ENCODE measurements around the gene DROSHA.
A peak's percentile ranks its signal among the peaks of the same experiment; 100 is the strongest.
"Not testable (repeated sequence)": the region's sequence is repeated elsewhere in the genome, so short reads cannot be mapped to it uniquely, and the experiment has no call there.

Gene DROSHA

DNA sequence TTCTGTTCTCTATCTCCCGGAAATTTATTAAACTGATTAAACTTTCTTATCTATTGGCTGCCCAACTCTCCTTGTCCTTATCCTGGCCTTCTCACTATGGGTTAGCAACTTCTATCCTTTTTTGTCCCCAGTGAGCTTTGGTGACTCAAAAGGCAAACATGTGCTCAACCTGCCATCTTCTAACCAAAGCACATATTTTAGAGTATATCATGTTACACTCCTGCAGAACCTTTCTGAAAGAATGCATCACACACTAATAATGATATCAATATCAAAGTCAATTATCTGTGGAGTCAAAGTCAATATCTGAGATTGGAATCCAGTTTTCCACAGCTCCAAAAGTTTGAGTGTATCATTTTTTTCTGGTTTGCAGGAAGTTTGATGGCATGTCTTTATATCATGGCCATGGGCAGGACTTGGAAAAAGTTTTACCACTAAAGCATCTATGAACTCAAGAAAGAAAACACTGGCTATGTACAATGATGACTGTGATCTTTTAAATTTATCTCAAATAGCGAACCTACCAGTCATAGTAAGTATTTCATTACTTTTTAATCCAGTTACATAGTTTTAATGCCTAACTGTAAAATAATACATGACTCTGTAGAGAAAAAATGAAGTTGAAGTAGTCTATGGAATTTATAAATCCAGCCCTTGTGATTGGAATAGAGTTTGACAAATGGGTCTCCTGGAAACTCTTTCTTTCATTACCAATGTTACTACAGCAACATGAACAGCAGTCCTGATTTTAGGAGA is 166.8 kb downstream of the DROSHA start:
- DNase-seq (ENCODE audit: low read depth, low spot score), result peak; percentile 69
- TF ChIP-seq, protein P1, sequence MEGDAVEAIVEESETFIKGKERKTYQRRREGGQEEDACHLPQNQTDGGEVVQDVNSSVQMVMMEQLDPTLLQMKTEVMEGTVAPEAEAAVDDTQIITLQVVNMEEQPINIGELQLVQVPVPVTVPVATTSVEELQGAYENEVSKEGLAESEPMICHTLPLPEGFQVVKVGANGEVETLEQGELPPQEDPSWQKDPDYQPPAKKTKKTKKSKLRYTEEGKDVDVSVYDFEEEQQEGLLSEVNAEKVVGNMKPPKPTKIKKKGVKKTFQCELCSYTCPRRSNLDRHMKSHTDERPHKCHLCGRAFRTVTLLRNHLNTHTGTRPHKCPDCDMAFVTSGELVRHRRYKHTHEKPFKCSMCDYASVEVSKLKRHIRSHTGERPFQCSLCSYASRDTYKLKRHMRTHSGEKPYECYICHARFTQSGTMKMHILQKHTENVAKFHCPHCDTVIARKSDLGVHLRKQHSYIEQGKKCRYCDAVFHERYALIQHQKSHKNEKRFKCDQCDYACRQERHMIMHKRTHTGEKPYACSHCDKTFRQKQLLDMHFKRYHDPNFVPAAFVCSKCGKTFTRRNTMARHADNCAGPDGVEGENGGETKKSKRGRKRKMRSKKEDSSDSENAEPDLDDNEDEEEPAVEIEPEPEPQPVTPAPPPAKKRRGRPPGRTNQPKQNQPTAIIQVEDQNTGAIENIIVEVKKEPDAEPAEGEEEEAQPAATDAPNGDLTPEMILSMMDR (IDR thresholded peaks at IDR 0.05; ENCODE audit: low read depth, low read length), result no peak
- in situ Hi-C loops (cut with HindIII; ENCODE audit: low sequenced_read_pairs), result no loop called here
- no peak overlapping the region for H3K4me3 ChIP-seq (ENCODE audit: low read depth, low read length)

DNA sequence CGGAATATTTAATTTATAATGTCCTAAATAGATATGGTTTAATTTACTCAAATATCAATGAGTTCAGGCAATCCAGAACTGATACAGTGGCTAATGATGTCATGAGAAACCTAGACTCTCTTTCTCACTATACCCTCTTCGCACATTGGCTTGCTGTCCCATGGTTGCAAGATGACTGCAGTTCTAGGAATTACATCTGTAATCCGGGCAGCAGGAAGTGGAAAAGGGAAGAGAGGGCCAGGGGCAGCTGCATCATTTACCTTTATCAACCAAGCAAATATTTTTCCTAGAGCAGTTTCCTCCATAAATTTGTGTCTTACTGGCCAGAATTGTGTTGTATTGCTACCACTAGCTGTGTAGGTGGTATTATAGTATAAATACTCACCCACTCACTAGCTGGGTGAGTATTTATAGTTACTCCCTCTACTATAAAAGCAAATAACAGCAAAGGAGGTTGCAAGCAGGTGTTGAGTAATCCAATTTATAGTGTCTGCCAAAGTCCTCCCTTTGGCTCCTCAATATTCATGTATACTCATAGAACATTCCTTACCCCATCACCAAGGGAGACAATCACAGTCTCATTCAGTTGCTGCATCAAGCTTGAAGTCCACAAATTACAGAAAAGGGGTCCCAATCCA is 168.8 kb downstream of the DROSHA start:
- in situ Hi-C loops (cut with HindIII; ENCODE audit: low sequenced_read_pairs), result no loop called here
- TF ChIP-seq, protein P1 (IDR thresholded peaks at IDR 0.05; ENCODE audit: low read depth, low read length), result no peak
- no peak for DNase-seq (ENCODE audit: low read depth, low spot score)
- no peak overlapping the region for H3K4me3 ChIP-seq (ENCODE audit: low read depth, low read length)

- in situ Hi-C loops (cut with HindIII; ENCODE audit: low sequenced_read_pairs), result no loop called here
- no peak overlapping the region for H3K4me3 ChIP-seq (ENCODE audit: low read depth, low read length)
- TF ChIP-seq, protein P1 (IDR thresholded peaks at IDR 0.05; ENCODE audit: low read depth, low read length), result no peak
- DNase-seq (ENCODE audit: low read depth, low spot score), result no peak
Observed at GRCh38 chr5:31362529-31362900, 169.4 kb downstream of the DROSHA start.

GRCh38 chr5:31361704-31362528 is 170.0 kb downstream of the DROSHA start:
- H3K4me3 ChIP-seq (ENCODE audit: low read depth, low read length); in situ Hi-C loops (cut with HindIII; ENCODE audit: low sequenced_read_pairs); DNase-seq (ENCODE audit: low read depth, low spot score): not testable (repeated sequence)

DNA sequence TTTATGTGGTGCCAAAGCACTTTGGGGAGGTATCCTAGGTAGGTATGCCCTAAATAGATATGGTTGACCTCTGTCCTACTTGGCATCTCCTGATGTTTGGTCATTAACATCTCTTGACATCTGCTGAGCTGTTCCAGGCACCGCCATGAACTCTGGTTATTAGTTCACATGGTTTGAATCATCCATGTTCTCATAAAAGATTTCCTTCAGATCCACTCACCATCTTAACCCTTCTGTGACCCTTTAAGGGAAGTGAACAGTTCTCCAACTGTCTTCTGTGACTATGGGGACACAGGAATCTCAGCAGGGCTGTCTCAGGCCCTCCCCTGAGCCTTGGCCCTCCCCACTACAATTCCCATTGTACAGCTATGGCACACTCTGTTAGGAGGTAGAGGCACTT is 170.7 kb downstream of the DROSHA start:
- in situ Hi-C loops (cut with HindIII; ENCODE audit: low sequenced_read_pairs), result no loop called here
- H3K4me3 ChIP-seq (ENCODE audit: low read depth, low read length), result no peak overlapping the region
- TF ChIP-seq, protein P1 (IDR thresholded peaks at IDR 0.05; ENCODE audit: low read depth, low read length), result no peak
- DNase-seq (ENCODE audit: low read depth, low spot score), result peak; percentile 63

- H3K4me3 ChIP-seq (ENCODE audit: low read depth, low read length), result no peak overlapping the region
- no peak for DNase-seq (ENCODE audit: low read depth, low spot score)
- TF ChIP-seq, protein P1 (IDR thresholded peaks at IDR 0.05; ENCODE audit: low read depth, low read length), result no peak
- in situ Hi-C loops (cut with HindIII; ENCODE audit: low sequenced_read_pairs), result no loop called here
Observed at GRCh38 chr5:31359839-31360238, 172.1 kb downstream of the DROSHA start.

Data from astrocyte of the spinal cord (primary cell).